DND-41 (cell line): ENCODE data around the gene KRT1.

ENCODE experiments used
- CTCF ChIP-seq: IDR thresholded peaks from 2 replicates; pipeline ENCODE4 v1.5.1; 2012; ENCODE audit warnings: borderline replicate concordance, low read length, moderate library complexity, mild to moderate bottlenecking; ENCODE audit not compliant: poor library complexity, severe bottlenecking; ENCODE audit errors: extremely low read depth
- EZH2 ChIP-seq: IDR thresholded peaks from 3 replicates; pipeline ENCODE4 v1.6.1; 2012; ENCODE audit warnings: borderline replicate concordance, low read depth, mild to moderate bottlenecking, moderate library complexity, low read length, inconsistent platforms; ENCODE audit not compliant: severe bottlenecking

- TF ChIP-seq CTCF (no peak), EZH2 (no peak)
Observed at GRCh38 chr12:52629281-52630007, 50.8 kb downstream of the KRT1 start.
